HG03175 (cell line): ENCODE results near the gene ITFG1.
"Not testable (repeated sequence)": the region's sequence is repeated elsewhere in the genome, so short reads cannot be mapped to it uniquely, and the experiment has no call there.

ENCODE experiments used
- ATAC-seq: cut with Tn5 transposase; IDR thresholded peaks from one replicate; pipeline ENCODE4 v1.9.1; 2021; ENCODE audit warnings: mild to moderate bottlenecking, moderate library complexity; ENCODE audit not compliant: unreplicated experiment

Gene ITFG1

DNA sequence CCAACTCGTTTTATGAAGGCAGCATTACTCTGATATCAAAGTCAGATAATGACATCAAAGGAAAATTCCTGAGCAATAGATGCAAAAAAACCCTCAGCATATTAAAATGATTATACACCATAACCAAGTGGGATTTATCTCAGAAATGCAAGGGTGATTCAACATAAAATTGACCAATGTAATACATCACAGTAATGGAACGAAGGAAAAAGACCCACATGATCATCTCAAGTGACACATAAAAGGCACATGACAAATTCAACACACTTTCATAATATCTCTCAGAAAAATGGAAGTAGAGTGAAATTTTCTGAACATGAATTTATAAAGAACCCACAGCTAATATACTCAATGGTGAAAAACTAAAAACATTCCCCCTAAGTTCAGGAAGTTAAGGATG lies 118.8 kb downstream of the ITFG1 start:
- ATAC-seq: no peak

DNA sequence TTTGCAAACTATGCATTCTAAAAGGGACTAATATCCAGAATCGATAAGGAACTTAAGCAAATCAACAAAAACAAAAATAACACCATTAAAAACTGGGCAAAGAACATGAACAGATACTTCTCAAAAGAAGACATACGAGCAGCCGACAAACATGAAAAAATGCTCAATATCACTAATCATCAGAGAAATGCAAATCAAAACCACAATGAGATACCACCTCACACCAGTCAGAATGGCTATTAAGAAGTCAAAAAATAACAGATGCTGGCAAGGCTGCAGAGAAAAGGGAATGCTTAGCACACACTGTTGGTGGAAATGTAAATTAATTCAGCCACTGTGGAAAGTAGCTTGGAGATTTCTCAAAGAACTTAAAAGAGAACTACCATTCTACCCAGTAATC lies 130.3 kb downstream of the ITFG1 start:
- ATAC-seq: not testable (repeated sequence)

DNA sequence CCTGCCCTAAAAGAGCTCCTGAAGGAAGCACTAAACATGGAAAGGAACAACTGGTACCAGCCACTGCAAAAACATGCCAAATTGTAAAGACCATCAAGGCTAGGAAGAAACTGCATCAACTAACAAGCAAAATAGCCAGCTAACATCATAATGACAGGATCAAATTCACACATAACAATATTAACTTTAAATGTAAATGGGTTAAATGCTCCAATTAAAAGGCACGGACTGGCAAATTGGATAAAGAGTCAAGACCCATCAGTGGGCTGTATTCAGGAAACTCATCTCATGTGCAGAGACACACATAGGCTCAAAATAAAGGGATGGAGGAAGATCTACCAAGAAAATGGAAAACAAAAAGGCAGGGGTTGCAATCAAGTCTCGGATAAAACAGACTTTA lies 136.6 kb downstream of the ITFG1 start:
- ATAC-seq: not testable (repeated sequence)

DNA sequence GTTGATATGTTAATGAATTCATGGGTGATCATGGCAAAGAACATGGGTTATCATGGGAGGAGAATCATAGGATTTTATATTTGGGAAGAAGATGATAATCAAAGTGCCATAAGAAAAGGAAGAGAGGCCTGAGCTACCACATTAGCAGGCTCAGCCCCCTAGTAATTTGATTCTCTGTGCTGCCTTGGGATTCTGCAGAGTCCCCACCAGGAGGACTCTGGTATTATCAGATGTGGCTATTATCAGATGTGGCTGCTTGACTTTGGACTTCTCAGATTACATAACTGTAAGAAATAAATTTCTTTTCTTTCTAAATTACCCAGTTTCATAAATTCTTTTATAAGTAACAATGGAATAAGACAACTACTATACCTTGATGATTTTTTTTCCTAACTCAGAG lies 137.6 kb downstream of the ITFG1 start:
- no peak for ATAC-seq

DNA sequence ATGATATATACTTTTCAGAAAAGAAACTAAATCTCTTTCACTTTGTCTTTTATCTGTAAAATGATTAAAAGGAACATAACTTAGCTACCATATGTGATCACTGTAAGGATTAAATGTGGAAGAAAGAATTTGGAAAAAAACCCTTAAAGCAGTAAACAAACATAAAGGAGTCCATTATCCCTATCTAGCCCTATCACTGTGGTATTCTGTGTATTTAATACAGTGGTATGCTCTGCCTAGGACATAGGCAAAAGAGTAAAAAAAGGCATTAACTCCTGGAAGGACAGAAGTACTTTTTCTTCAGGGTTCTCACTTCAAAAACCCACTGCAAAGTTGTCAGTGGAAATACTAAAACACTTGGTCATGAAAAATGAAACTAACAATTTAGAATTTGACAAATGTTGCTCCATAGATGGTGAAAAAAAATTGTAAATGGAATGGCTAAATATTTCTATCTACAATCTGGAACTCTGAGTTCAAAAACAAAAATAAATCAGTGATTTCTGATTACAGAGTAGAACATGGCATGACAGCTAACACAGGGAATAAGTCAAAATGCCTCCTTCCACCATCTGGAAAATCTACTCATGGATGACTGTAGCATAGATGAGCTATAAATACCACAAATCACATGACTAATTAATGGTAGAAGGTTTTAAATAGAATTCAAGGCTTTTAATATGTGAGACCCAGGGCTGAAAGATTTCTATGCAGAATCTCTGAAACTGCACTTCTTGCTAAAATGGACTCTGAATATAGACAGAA lies 140.1 kb downstream of the ITFG1 start:
- ATAC-seq: no peak

DNA sequence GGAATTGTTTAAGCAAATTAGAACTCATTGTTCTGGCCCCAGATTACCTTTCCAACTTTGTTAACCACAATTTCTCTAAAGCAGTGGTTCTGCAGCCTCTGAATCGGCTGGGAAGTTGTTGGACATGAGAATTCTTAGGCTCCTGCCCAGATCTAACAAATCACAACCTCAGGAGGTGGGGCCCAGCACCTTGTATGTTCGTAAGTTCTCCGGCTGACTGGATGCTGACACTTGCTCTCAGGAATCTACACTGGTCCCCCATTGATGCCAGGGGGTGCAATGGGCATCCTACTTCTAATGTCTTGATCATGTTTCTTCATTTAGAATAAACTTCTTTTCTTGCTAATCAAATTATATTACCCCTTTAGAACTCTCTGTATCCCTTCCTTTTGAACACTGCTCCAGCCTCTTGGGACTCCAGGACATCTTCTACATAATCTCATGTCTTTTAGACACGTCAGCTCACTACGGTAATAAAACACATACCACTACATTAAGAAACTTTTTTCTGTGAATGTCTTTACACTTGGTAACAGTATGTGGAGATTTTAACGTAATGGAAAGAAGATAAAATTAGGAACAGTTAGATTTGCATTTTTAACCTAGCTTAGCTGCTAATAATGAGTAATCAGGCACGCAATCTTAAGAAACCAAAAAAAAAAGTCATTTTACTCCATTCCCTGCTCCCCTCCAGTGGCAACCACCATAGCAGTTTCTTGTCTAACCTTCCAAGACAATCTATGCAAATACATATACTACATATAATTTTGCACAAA lies 143.2 kb downstream of the ITFG1 start:
- ATAC-seq: no peak

DNA sequence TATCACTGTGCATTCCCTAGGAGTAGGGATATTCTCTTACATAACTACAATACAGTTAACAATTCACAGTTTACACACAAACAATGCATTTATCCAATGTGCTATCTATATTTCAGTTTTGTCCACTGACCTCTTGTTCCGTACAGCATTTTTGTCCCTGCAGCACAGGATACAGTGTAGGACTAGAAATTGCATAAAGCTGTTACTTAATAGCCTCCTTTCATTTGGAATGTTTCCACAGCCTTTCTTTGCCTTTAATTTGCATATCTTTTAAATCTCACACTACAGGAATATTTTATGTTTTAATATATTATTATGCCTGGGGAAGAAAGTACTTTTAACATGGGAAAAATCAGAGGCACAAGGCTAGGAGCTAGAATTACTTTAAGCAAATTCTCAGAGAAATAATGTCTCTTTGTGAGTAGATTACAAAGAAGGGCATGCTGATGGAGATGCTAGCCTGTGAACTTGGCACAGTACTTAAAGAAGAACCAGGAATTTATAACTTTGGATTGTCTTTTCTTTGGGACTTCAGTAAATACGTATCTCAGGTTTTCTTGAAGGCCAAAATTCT lies 144.3 kb downstream of the ITFG1 start:
- no peak for ATAC-seq

DNA sequence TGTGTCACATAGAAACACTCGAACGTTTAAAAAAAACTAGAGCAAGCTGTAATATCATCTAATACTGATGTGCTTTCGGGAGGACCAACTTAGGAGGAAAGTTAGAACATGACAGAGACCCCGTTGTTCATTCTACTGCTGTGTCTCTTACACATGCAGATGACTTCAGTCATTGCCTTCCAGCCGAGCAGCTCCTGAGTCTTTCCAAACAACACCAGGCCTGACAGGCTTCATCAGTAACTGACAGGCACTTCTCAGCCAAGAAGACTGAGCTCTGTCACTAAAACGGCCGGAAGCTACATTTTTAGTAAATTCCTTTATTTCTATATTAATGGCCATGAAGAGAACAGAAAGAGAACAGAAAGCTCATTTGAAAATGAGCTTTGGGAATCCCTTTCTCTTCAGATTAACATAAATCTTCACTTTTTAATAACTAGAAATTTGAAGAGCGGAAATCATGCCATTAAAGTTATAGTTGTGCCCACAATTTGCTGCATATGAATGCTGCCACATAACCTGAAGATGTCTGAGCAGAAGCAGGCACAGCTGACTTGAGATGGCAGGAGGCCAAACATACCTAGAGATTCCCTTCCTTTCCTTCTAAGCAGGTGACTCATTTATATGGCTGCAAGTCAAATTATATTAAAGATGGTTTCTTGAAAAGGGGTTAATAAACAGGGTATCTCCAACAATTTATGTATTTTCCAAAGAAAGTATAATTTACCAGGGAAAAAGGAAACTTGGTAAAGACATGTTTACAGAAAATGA lies 148.9 kb downstream of the ITFG1 start:
- no peak for ATAC-seq

DNA sequence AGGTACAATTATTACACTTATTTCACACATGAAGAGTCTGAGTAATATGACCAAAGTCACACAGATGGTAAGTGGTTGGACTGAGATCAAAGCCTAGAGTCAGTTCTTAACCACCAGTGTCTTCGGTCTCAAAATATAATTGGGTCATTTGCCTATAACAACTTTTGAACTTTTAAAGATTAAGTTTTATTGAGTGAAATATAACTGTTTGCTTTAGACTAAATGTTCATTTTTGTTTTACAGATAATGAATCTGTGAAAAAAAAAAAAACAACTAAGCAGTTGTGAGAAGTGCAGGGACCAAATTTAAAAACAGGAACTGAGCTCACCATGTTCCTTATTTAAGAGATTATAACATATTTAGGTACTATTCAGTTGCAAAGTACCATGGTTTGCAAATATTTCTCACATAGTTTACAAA lies 150.1 kb downstream of the ITFG1 start:
- ATAC-seq: no peak

DNA sequence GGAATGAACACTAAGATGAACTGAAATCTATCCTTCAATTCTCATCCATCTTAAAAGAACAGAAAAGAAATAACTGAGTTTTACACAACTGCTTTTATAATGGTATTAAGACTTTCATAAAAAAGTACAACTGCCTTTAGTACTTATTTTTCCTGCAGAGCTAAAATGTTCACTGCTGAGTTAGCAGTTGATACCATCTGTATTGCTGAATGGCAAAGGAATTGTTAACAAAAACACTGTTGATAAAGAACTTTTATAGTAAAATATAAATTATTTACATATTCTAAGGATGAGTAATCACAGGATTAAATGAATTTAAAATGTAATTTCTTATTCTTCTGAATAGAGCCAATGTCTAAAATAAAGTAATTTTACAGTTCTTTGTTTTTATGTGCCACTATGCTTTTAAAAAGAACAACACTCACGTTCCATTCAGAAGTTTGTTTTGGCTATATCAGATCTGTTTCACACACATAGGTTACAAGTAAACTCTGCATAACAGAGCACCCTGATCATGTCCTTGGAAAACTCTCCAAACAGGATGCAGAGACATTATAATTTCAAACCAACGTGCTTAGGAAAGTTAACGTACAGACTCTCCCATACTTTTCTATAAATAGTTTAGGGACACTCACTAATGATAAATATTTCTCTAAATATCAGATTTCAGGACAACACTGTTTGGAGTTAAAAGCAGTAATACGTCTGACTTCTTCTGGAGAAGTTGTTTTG lies 151.1 kb downstream of the ITFG1 start:
- ATAC-seq: no peak

DNA sequence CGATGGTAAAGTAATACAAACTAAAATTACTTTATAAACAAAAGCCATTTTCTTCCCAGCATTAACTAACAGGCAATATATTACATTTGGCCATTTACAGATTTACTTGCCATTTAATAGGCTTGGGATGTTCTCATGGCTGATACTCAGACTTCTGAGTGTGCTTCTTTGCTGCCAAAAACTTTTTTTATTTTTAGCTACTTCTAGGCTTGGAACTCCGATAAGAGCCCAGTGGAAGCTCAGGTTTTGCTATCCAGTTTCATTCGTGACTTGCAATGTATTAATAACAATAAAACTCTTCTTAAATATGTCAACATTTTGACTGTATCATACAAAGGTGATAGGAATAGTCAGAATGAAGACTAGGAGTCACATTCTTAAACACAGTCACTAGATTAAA lies 152.3 kb downstream of the ITFG1 start:
- no peak for ATAC-seq

DNA sequence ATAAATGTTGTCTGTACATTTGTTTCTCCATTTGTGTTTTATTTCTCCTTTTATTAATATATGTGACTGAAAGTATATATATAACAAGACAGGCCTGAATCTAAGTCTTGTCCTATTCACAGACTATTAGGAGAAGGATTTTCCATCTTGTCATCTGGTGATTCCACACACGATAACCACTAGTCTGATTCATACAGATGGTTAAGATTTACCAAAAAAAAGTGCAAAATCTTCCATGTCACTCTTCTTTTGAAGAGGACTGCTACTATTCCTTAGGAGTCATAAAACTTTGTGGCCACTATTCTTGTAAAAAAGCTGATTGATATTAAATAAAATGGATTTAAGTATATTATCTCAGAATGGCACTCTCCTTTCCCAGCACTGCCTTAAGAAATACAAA lies 156.3 kb downstream of the ITFG1 start:
- ATAC-seq: no peak

DNA sequence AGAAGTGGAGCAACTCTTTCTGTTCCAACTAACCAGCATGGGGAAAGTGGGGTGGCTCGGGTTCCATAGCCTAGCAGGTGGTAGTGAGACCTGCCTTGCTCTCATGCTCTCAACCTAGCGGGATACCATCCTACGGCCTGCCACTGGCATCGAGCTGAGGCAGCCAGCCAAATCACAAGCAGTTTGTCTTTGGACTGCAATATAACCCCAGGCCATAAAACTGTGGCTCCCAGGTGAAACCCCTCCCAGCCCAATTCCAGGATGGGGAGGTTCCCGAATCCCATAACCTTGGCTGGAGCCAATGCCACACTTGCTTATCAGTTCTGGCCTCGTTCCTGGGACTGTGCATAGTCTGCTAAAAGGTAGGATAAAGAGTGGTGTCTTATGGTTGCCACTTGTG lies 161.3 kb downstream of the ITFG1 start:
- ATAC-seq: no peak

DNA sequence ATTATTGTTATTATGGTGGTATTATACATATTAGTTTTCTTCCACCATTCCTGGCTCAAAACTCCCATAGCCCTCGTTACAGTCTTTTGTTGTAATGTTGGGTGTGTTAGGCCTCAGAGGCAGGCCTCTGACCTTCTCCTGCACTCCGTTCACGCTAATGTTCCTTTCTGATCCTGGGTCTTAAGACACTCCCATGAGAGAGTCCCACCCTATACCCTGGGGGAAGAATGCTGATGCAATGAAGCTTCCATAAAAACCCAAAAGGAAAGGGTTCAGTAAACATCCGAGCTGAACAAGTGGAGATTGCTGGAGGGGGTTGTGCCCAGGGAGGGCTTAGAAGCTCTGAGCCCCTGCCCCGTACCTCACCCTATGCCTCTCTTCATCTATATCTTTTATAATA lies 175.9 kb downstream of the ITFG1 start:
- ATAC-seq: no peak

DNA sequence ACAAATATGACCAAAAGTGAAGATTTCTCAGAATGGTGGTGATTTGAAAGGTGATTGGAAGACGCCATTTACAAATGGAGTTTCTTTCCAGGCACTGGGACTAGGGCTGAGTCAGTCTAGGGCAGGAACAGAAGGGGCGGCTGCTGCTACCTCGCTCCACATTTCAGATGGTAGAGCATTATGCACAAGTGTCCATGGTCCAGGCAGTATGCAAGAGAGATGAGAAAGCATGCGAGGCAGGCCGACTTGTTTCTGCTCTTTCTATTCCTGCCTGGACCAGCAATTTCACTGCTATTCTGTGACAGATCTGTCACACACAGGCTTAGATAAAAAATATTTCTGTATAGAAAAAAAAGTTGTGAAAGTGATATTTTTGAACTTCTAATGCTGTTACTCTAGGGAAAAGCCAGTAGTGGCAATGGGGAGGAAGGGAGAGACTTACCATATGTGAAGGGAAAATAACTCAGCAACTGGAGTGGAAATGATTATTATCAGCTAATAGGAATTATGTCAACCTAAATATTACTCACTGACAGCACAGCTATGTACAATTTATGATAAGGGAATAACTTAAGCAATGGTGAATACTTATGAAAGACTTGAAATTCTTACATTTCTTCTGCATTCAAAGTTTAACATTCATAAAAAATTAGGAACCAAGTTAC lies 182.4 kb downstream of the ITFG1 start:
- no peak for ATAC-seq

DNA sequence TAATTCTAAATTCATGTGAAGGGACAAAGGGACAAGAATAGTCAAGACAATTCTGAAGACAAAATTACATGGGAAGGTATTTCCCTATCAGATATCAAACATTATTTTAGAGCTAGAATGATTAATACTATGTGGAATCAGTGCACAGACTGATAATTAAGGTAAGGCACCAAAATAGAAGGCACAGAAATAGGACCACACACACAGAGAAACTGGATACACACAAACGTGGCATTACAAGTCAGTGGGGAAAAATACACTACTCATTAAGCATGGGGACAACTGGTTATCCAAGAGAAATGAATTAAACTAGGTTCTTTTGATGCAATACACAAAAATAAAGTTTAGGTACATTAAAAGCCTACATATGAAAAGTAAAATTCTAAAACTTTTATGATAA lies 184.3 kb downstream of the ITFG1 start:
- no peak for ATAC-seq

DNA sequence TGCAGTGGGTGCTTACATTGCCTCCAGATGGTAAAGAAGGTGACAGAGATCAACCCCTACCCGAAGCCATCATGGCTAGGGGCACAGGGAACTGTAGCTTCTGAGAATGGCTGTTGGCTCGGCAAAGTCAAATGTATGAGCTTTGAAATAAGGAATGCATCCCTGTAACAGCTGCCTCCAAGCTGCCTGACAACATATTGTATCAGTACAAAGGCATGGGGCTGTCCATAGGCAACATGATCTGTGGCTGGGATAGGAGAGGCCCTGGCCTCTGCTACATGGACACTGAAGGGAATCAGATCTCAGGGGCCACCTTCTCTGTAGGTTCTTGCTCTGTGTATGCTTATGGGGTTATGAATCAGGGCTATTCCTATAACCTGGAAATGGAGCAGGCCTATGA lies 197.9 kb downstream of the ITFG1 start:
- no peak for ATAC-seq

DNA sequence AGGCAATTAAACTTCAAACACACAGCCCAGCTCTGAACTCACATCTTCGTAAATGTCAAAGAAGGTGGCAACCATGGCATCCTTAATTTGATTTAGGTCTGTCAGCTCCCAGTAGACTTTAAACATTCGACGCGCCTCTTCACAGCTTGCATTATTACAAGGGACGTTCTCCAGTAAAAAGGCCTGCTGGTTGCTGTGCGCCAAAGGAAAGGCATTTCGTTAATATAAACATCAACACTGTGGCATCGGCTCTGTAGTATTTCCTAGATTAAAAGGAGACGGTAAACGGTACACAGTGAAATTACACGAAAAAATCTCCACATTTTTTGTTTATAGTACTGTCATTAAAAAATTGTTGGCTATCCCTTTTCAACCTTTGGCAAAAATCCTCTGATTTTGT lies 200.4 kb downstream of the ITFG1 start:
- no peak for ATAC-seq

DNA sequence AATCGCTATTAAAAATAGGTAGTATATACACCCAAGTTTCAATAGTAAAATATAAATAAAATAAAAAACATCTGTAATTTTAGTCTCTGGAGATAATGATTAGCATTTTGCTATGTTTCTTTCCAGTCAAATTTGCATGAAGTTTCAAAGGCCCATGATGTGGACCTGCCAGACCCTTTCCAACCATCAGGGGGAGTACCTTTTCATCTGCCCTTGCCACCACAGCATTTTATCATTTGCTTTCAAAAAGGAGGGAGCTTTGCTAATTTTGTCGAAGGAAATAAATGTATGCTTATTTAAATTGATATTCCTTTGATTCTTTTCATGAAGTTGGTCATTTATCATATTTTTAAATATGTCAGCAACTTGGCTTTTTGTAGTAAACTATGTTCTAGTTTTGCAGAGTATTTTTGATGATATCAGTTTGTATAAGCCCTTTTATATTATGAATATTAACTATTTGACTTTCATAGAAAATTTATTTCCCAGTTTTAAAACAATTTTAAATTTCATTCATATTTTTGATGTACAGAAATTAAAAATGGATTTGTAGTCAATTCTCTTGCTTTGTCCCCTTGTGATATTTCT lies 201.9 kb downstream of the ITFG1 start:
- ATAC-seq: peak; percentile 70

DNA sequence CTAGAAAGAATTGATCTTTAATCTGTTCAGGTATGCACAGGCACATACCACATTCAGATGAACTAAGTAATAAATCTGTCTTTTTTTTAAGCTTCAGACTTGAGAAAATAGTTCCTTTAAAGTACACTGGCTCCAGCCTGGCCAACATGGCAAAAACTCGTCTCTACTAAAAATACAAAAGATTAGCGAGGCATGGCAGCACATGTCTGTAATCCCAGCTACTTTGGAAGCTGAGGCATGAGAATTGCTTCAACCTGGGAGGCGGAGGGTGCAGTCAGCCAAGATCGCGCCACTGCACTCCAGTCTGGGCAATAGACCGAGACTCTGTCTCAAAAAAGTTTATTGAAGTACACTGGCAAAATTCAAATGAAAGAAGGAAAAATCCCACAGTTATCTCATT lies 206.1 kb downstream of the ITFG1 start:
- ATAC-seq: no peak
